ENCODE results near the gene MAP4K4. TPM values are rescaled to one million over a fixed set of nuclear protein-coding genes. Genes with fewer than 3 reads are reported as not detected.
"Not testable (repeated sequence)": the region's sequence is repeated elsewhere in the genome, so short reads cannot be mapped to it uniquely, and the experiment has no call there.

The MAP4K4 gene
- total RNA-seq, 1 donor from 2014 or later, result 36.8 TPM

- Mint-ChIP-seq H3K4me1 (ENCODE audit: low read depth) (peaks cover 55% of the 10 kb centered on the region), H3K27me3 (ENCODE audit: low read depth) (no peaks in the 10 kb centered on the region), H3K36me3 (ENCODE audit: low read depth) (no peaks in the 10 kb centered on the region), H3K4me3 (ENCODE audit: low read depth) (no peak overlapping the region), H3K9me3 (no peaks in the 10 kb centered on the region), H3K27ac (no peak overlapping the region)
- intact Hi-C loops (cut with micrococcal nuclease), result loop anchor here (2.0 kb wide), 1 partner anchor 52 kb away; no protein-coding TSS in a partner anchor
- DNase-seq (ENCODE audit: low spot score), result no peak
Observed at GRCh38 chr2:101770726-101771125, 73.2 kb downstream of the MAP4K4 start.

GRCh38 chr2:101771227-101771902, 73.9 kb downstream of the MAP4K4 start:
- H3K4me1 Mint-ChIP-seq (ENCODE audit: low read depth), result peaks cover 51% of the 10 kb centered on the region
- intact Hi-C loops (cut with micrococcal nuclease), result loop anchor here (2.0 kb wide), 1 partner anchor 51 kb away; no protein-coding TSS in a partner anchor

GRCh38 chr2:101771910-101772321, 74.4 kb downstream of the MAP4K4 start:
- Mint-ChIP-seq H3K36me3 (ENCODE audit: low read depth) (no peaks in the 10 kb centered on the region), H3K4me1 (ENCODE audit: low read depth) (peaks cover 46% of the 10 kb centered on the region), H3K27me3 (ENCODE audit: low read depth) (no peaks in the 10 kb centered on the region), H3K9me3 (no peaks in the 10 kb centered on the region), H3K27ac (no peak overlapping the region), H3K4me3 (ENCODE audit: low read depth) (no peak overlapping the region)
- intact Hi-C loops (cut with micrococcal nuclease), result loop anchor here (2.0 kb wide), 1 partner anchor 51 kb away; no protein-coding TSS in a partner anchor
- DNase-seq (ENCODE audit: low spot score), result no peak

More at GRCh38 chr2:101771227-101771902, 73.9 kb downstream of the MAP4K4 start:
- no peak overlapping the region for H3K4me3 Mint-ChIP-seq (ENCODE audit: low read depth)
- H3K9me3 Mint-ChIP-seq, result no peaks in the 10 kb centered on the region
- no peak overlapping the region for H3K27ac Mint-ChIP-seq
- DNase-seq (ENCODE audit: low spot score), result no peak
- H3K27me3 Mint-ChIP-seq (ENCODE audit: low read depth), result no peaks in the 10 kb centered on the region
- no peaks in the 10 kb centered on the region for H3K36me3 Mint-ChIP-seq (ENCODE audit: low read depth)

DNA sequence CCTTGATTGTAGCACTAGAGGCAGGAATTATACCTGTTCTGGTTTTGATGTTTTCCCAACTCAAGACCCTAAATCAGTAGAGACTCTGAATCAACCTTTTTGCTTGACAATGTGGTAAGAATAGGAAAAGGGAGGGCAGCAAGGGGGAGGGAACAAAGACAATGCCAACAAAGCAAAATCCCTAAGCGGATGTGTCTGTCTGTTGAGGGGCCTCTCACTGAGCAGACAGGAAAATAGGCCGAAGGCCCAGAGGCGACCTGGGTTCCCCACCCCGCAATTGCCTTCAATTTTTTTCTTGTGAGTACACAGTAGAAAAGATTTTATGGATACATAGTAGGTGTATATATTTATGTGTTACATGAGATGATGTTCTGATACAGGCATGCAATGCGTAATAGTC, 75.6 kb downstream of the MAP4K4 start:
- Mint-ChIP-seq H3K36me3 (ENCODE audit: low read depth) (no peaks in the 10 kb centered on the region), H3K27me3 (ENCODE audit: low read depth) (no peaks in the 10 kb centered on the region), H3K4me1 (ENCODE audit: low read depth) (peaks cover 40% of the 10 kb centered on the region), H3K4me3 (ENCODE audit: low read depth) (no peak overlapping the region), H3K27ac (no peak overlapping the region), H3K9me3 (no peaks in the 10 kb centered on the region)
- DNase-seq (ENCODE audit: low spot score), result no peak
- intact Hi-C loops (cut with micrococcal nuclease), result no loop called here

DNA sequence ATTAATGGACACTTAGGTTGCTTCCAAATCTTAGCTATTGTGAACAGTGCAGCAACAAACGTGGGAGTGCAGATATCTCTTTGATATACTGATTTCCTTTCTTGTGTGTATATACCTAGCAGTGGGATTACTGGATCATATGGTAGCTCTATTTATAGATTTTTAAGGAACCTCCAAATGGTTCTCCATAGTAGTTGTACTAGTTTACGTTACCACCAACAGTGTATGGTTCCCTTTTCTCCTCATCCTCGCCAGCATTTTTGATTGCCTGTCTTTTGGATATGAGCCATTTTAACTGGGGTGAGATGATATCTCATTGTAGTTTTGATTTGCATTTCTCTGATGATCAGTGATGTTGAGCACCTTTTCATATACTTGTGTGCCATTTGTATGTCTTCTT, 76.5 kb downstream of the MAP4K4 start:
- H3K4me3 Mint-ChIP-seq (ENCODE audit: low read depth); H3K9me3 Mint-ChIP-seq; H3K27me3 Mint-ChIP-seq (ENCODE audit: low read depth); H3K36me3 Mint-ChIP-seq (ENCODE audit: low read depth); intact Hi-C loops (cut with micrococcal nuclease); H3K27ac Mint-ChIP-seq; DNase-seq (ENCODE audit: low spot score): not testable (repeated sequence)
- H3K4me1 Mint-ChIP-seq (ENCODE audit: low read depth), result peaks cover 32% of the 10 kb centered on the region

GRCh38 chr2:101775092-101775491, 77.6 kb downstream of the MAP4K4 start:
- H3K27me3 Mint-ChIP-seq (ENCODE audit: low read depth), result no peaks in the 10 kb centered on the region
- no peaks in the 10 kb centered on the region for H3K9me3 Mint-ChIP-seq
- H3K36me3 Mint-ChIP-seq (ENCODE audit: low read depth), result no peaks in the 10 kb centered on the region
- no peak overlapping the region for H3K27ac Mint-ChIP-seq
- intact Hi-C loops (cut with micrococcal nuclease), result no loop called here
- no peak overlapping the region for H3K4me3 Mint-ChIP-seq (ENCODE audit: low read depth)
- peaks cover 35% of the 10 kb centered on the region for H3K4me1 Mint-ChIP-seq (ENCODE audit: low read depth)
- no peak for DNase-seq (ENCODE audit: low spot score)

GRCh38 chr2:101775636-101776035, 78.1 kb downstream of the MAP4K4 start:
- Mint-ChIP-seq H3K4me3 (ENCODE audit: low read depth) (no peak overlapping the region), H3K9me3 (no peaks in the 10 kb centered on the region), H3K4me1 (ENCODE audit: low read depth) (peaks cover 35% of the 10 kb centered on the region), H3K27me3 (ENCODE audit: low read depth) (no peaks in the 10 kb centered on the region), H3K27ac (no peak overlapping the region), H3K36me3 (ENCODE audit: low read depth) (no peaks in the 10 kb centered on the region)
- no peak for DNase-seq (ENCODE audit: low spot score)
- intact Hi-C loops (cut with micrococcal nuclease), result no loop called here

DNA sequence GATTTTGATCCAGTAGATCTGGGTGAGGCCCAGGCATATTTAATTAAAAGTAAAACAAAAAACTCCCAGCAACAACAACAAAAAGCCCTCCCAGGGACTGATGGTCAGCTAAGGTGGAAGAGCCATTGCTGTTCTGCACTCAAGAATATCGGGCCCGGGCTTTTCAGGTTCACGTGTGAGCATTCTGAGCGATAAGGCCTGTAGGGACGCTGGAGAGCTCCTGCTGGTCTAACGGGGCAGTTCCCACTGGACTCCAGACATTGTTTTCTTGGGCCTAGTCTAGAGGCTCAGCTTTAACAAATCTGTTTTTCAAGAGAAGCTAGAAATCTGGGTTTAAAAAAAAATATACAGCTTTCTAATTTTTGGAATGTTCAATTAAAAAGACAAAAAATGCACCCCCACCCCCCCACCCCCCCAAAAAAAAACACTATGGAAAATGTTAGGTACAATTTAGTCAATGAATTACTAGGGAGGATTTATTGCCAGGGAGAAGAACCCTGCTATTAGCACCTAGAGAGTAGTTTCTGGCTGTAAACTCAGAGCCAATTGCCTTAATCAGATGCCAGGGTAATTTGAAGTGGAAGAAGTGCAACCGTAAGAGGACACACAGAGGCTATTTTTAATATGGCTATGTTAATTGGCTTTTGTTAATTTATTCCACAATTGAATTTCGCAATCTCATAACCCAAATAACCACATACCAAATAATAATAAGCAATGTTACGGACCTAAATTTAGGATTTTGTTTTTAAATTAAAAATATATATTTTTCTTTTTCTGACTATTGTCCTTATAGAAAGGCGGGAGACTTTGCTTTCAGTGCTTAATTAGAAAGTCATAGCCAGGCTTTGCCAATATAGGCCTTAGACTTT, 78.9 kb downstream of the MAP4K4 start:
- no peak for DNase-seq (ENCODE audit: low spot score)
- no peak overlapping the region for H3K27ac Mint-ChIP-seq
- H3K4me1 Mint-ChIP-seq (ENCODE audit: low read depth), result peaks cover 39% of the 10 kb centered on the region
- H3K9me3 Mint-ChIP-seq, result no peaks in the 10 kb centered on the region
- no peak overlapping the region for H3K4me3 Mint-ChIP-seq (ENCODE audit: low read depth)
- H3K27me3 Mint-ChIP-seq (ENCODE audit: low read depth), result no peaks in the 10 kb centered on the region
- H3K36me3 Mint-ChIP-seq (ENCODE audit: low read depth), result no peaks in the 10 kb centered on the region
- intact Hi-C loops (cut with micrococcal nuclease), result no loop called here

GRCh38 chr2:101777337-101777736, 79.8 kb downstream of the MAP4K4 start:
- DNase-seq (ENCODE audit: low spot score), result no peak
- intact Hi-C loops (cut with micrococcal nuclease), result no loop called here
- peaks cover 48% of the 10 kb centered on the region for H3K4me1 Mint-ChIP-seq (ENCODE audit: low read depth)
- H3K4me3 Mint-ChIP-seq (ENCODE audit: low read depth), result no peak overlapping the region
- H3K27ac Mint-ChIP-seq, result no peak overlapping the region
- H3K27me3 Mint-ChIP-seq (ENCODE audit: low read depth), result no peaks in the 10 kb centered on the region
- peaks cover 5% of the 10 kb centered on the region for H3K36me3 Mint-ChIP-seq (ENCODE audit: low read depth)
- H3K9me3 Mint-ChIP-seq, result no peaks in the 10 kb centered on the region

GRCh38 chr2:101778102-101778501, 80.6 kb downstream of the MAP4K4 start:
- H3K4me1 Mint-ChIP-seq (ENCODE audit: low read depth), result peaks cover 46% of the 10 kb centered on the region
- DNase-seq (ENCODE audit: low spot score), result no peak
- H3K27ac Mint-ChIP-seq, result no peak overlapping the region
- H3K4me3 Mint-ChIP-seq (ENCODE audit: low read depth), result no peak overlapping the region
- intact Hi-C loops (cut with micrococcal nuclease), result no loop called here
- H3K36me3 Mint-ChIP-seq (ENCODE audit: low read depth), result peaks cover 5% of the 10 kb centered on the region
- no peaks in the 10 kb centered on the region for H3K9me3 Mint-ChIP-seq
- H3K27me3 Mint-ChIP-seq (ENCODE audit: low read depth), result no peaks in the 10 kb centered on the region

DNA sequence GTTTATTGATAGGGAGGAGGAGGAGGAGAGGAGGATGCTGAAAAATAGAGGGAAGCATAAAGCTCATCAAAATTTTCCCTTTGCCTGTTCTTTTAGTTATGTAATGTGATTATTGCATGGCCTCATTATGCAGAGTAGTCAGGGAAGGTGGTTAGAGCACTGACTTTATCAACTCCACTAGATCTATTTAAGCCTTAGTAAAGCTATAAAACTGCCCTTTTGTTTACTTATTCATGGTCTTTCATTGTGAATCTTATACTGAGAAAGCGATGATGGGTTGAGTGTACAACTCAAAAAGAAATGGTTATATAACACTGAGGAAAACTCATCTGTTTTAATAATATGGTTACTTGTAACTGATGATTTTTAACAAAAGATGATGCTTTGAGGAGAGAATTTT, 81.7 kb downstream of the MAP4K4 start:
- intact Hi-C loops (cut with micrococcal nuclease), result no loop called here
- Mint-ChIP-seq H3K27me3 (ENCODE audit: low read depth) (no peaks in the 10 kb centered on the region), H3K4me1 (ENCODE audit: low read depth) (peaks cover 39% of the 10 kb centered on the region), H3K36me3 (ENCODE audit: low read depth) (peaks cover 5% of the 10 kb centered on the region), H3K4me3 (ENCODE audit: low read depth) (no peak overlapping the region), H3K9me3 (no peaks in the 10 kb centered on the region), H3K27ac (no peak overlapping the region)
- DNase-seq (ENCODE audit: low spot score), result no peak

DNA sequence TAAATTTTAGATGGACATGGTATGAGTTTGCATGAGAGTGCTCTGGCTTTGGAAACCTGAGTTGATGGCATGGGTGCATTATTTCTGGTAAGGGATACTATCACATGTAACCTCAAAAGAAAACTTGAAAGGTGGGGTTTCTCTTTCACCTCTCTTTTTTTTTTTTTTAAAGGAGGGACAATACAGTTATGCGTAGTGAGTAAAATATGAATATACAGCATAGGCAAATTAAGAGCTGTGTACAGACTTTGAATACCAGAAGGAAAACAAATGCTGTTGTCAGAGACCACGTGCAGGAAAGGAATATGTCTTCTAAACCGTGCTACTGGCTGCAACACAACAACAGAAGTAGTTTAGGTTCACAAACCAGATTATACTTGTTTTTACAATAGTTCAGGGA, 82.1 kb downstream of the MAP4K4 start:
- no peak for DNase-seq (ENCODE audit: low spot score)
- no peaks in the 10 kb centered on the region for H3K9me3 Mint-ChIP-seq
- no peaks in the 10 kb centered on the region for H3K27me3 Mint-ChIP-seq (ENCODE audit: low read depth)
- peaks cover 35% of the 10 kb centered on the region for H3K4me1 Mint-ChIP-seq (ENCODE audit: low read depth)
- H3K36me3 Mint-ChIP-seq (ENCODE audit: low read depth), result peaks cover 5% of the 10 kb centered on the region
- H3K27ac Mint-ChIP-seq, result no peak overlapping the region
- H3K4me3 Mint-ChIP-seq (ENCODE audit: low read depth), result no peak overlapping the region
- intact Hi-C loops (cut with micrococcal nuclease), result no loop called here

- intact Hi-C loops (cut with micrococcal nuclease), result no loop called here
- Mint-ChIP-seq H3K4me3 (ENCODE audit: low read depth) (no peak overlapping the region), H3K36me3 (ENCODE audit: low read depth) (peaks cover 5% of the 10 kb centered on the region), H3K27me3 (ENCODE audit: low read depth) (no peaks in the 10 kb centered on the region), H3K4me1 (ENCODE audit: low read depth) (peaks cover 32% of the 10 kb centered on the region), H3K27ac (no peak overlapping the region), H3K9me3 (no peaks in the 10 kb centered on the region)
- no peak for DNase-seq (ENCODE audit: low spot score)
Observed at GRCh38 chr2:101781326-101781725, 83.8 kb downstream of the MAP4K4 start.
